A673 (cell line): ENCODE measurements around the gene PROZ.

Source experiments
- CTCF ChIP-seq: fragments of 300-800, 200-600 bp; sonication (generic); conservative IDR thresholded peaks from 2 replicates; pipeline ENCODE4 v1.5.1; 2017; ENCODE audit warnings: low read depth, mild to moderate bottlenecking, antibody characterized with exemption, low read length, moderate library complexity, mixed read lengths
- EZH2 ChIP-seq: fragments of 200-600 bp; sonication (generic); IDR thresholded peaks from 2 replicates; pipeline ENCODE4 v1.6.1; 2017; ENCODE audit warnings: borderline replicate concordance, low read depth, mild to moderate bottlenecking, mixed read lengths, antibody characterized with exemption, low read length; ENCODE audit not compliant: poor library complexity, severe bottlenecking

- TF ChIP-seq CTCF, result peak; percentile 43
- no peak for TF ChIP-seq EZH2
These were observed 53.3 kb downstream of the PROZ start for GRCh38 chr13:113211774-113212173.
